Stimulated activated CD4-positive, alpha-beta T cell treated with anti-CD3 and anti-CD28 coated beads, Interleukin-15, amount 100 ng/mL, for 1 hour (primary cell): ENCODE measurements around the gene OLFML2A.

Experiments
- DNase-seq, 2 donors: peaks; one replicate each; pipeline ENCODE4 v3.0.0-alpha.2; 2020; ENCODE audit warnings: low read depth in 1 of 2, low spot score in 1 of 2

Gene OLFML2A

GRCh38 chr9:124852121-124852828, 75.3 kb downstream of the OLFML2A start:
- DNase-seq = no peak

GRCh38 chr9:124852829-124853531, 76.0 kb downstream of the OLFML2A start, which contains the start of gene WDR38:
Gene WDR38 (plus strand): TSS chr9:124853460. CDS start chr9:124853532, 72 bp downstream.
- peak; percentile 54 to 63 for DNase-seq

GRCh38 chr9:124853605-124854143, 76.7 kb downstream of the OLFML2A start:
- DNase-seq = no peak

- DNase-seq = no peak
Observed at GRCh38 chr9:124854161-124854560, 77.2 kb downstream of the OLFML2A start.

- DNase-seq = no peak
Observed at GRCh38 chr9:124854822-124855221, 77.9 kb downstream of the OLFML2A start.

GRCh38 chr9:124855566-124855943, 78.6 kb downstream of the OLFML2A start:
- DNase-seq = no peak

DNA sequence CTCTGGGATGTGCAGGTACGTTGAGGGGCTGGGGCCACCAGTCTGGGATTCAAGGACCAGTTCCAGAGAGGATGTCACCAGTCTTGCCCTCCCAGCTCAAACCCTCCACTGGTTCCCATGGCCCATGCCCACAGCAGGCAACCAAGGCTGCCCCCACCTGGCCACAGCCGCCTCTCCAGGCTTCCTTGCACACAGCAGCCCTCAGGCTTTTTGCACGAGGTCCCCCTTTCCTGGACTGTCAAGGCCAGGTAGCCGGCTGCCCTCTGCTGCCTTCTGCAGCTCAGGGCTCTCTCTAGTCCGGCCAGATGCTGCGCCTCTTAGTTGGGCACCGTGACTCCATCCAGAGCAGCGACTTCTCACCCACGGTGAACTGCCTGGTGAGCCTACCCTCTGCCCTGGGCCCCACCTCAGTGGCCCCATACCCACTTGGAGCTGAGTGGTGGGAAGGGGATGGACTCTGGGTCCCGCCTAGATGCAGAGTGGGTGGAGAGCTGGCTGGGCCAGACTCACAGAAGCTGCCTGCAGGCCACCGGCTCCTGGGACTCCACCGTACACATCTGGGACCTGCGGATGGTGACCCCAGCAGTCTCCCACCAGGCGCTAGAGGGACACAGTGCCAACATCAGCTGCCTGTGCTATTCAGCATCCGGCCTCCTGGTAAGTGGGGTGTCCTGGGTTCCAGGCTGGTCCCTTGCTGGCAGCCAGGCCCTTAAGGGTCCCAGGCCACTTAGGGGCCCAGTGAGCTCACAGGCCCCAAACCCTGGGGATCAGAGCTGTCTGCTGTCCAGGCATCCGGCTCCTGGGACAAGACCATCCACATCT, 79.2 kb downstream of the OLFML2A start:
- no peak for DNase-seq

GRCh38 chr9:124857533-124858162, 80.7 kb downstream of the OLFML2A start:
- no peak for DNase-seq

DNA sequence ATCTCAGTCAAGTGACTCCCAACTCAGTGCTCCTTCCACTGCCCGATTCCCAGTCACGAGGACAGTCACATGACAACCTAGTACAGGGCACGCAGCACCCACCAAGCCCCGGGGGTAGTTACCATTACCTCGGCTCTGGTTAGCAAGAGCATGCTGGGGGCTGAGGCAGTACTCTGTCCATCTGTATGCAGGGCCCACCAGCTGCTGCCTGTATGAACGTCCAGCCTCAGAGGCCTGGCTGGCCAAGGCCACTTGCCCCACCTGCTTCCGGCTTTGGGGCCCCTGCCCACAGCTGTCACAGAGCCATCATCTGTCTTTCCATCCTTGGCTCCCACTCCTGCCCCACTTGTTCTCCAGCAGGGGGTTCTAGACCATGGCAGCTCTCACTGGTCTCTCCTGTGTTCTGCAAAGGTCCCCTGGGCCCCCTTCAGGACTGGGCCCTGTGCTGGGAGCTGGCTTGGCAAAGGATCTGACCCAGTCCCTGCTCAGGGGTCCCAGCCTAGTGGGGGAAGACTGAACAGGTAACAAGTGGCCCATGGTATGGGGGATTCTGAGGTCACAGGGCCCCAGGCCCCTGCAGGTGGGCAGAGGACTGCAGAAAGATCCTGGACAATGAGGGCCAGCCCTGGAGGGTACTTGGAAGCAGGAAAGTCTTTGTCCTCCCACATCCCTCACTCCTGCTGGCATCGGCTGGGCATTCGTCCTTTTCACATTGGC, 81.6 kb downstream of the OLFML2A start:
- DNase-seq = no peak

- DNase-seq = no peak
Observed at GRCh38 chr9:124859803-124860581, 83.1 kb downstream of the OLFML2A start.

DNA sequence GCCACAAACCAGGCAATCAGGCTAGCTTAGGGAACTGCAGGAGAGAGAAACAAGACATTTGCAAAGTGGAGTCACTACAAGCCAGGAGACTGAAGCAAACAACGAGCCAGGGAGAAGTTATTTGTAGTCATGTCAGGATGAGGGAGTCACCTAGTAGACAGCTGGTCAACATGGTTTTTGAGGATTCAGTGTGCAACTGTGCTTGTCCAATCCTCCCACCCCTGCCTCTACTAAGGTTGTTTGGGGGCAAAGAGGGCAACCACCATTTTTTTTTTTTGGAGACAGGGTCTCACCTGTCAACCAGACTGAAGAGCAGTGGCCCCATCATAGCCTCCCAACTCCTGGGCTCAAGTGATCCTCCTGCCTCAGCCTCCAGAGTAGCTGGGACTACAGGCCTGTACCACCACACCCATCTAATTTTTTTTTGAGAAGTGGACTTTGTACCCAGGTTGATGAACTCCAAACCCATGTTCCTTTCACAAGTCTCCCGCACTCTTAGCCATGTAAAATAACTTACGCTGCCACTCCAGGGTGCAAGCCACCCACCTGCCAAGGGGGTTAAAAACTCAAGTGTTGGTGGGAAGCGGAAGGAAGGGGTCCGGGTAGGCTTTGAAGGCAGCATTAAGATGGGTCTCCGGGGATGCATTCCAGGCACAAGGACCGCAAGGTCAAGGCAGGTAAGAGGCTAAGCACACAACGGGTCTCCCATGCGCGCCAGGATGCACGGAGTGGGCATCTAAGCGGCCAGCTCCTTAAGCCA, 83.8 kb downstream of the OLFML2A start:
- no peak for DNase-seq

DNA sequence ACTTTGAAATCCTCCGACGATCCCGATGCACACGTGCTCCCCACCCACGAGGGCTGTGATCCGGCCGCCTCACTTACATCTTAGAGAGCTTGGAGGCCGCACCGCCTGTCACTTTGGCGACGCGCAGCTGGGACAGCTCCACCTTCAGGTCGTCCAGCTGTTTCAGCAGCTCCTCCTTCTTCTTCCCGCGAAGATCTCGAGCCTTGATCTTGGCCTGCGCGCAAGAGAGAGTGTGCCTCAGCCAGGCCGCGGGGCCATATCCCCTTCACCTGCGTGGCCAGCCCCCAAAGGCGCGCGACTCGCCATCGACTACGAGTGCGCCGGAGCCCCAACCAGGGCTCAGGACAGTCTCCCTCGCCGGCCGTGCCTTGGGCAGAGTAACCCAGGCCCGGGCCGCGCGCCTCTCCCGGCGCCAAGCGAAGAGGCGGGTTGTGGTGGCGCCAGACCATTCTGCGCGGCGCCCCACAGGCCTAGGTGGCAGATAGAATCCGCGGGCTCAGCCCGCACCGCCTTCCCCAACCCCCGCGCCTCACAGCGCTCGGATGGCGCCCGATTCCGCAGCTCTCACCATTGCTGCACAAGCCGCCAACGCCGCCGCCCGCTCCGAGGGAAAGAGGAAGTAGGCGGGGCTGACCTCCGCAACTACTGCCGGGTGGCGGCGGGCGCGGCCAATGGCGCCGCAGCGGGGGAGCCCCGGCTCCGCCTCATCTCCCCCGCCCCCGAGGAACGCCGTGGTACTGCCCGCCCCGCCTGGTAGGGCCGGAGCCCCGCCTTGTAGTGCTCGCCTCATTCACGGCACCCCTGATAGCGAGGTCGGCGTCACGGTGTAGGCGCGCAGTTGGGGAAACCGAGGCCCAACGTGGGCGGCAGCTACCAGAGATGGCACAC, 84.7 kb downstream of the OLFML2A start, which contains the start of the genes ARPC5L and RPL35:
TSS of gene ARPC5L (plus strand) at position 789 of the 888 bp plus-strand sequence. CDS start 7,161 bp downstream, outside the sequence.
TSS of gene RPL35 (minus strand) at position 616 of the 888 bp plus-strand sequence. CDS start at position 571, 45 bp downstream.
- DNase-seq = peak; percentile 88 to 93

GRCh38 chr9:124863371-124863871, 86.5 kb downstream of the OLFML2A start:
- no peak for DNase-seq
